CD4-positive, alpha-beta T cell treated with Interleukin-17A for 4 hours (primary cell): ENCODE measurements around the gene UXS1.
A peak's percentile ranks its signal among the peaks of the same experiment; 100 is the strongest.

ENCODE experiments used
- DNase-seq: peaks from one replicate; pipeline ENCODE4 v3.0.0-alpha.2; 2020; ENCODE audit warnings: mixed read lengths

The UXS1 gene

GRCh38 chr2:106187273-106187891 lies 6.7 kb downstream of the UXS1 start:
- no peak for DNase-seq

GRCh38 chr2:106185475-106186184 lies 8.5 kb downstream of the UXS1 start:
- DNase-seq = no peak

- DNase-seq = no peak
Observed at GRCh38 chr2:106184857-106185256, 9.2 kb downstream of the UXS1 start.

- no peak for DNase-seq
Observed at GRCh38 chr2:106184394-106184793, 9.7 kb downstream of the UXS1 start.

- no peak for DNase-seq
Observed at GRCh38 chr2:106183101-106183696, 10.9 kb downstream of the UXS1 start.

- DNase-seq = no peak
Observed at GRCh38 chr2:106181064-106181463, 13.0 kb downstream of the UXS1 start.

- no peak for DNase-seq
Observed at GRCh38 chr2:106180602-106181001, 13.5 kb downstream of the UXS1 start.

GRCh38 chr2:106178716-106179115 lies 15.4 kb downstream of the UXS1 start:
- no peak for DNase-seq

GRCh38 chr2:106177581-106177980 lies 16.5 kb downstream of the UXS1 start:
- no peak for DNase-seq

GRCh38 chr2:106176446-106177099 lies 17.5 kb downstream of the UXS1 start:
- no peak for DNase-seq

GRCh38 chr2:106175086-106175850 lies 18.8 kb downstream of the UXS1 start:
- DNase-seq = no peak

GRCh38 chr2:106174056-106174455 lies 20.0 kb downstream of the UXS1 start:
- no peak for DNase-seq

GRCh38 chr2:106172649-106173048 lies 21.5 kb downstream of the UXS1 start:
- DNase-seq = no peak

- DNase-seq = no peak
Observed at GRCh38 chr2:106168657-106169056, 25.4 kb downstream of the UXS1 start.

- DNase-seq = no peak
Observed at GRCh38 chr2:106167067-106167466, 27.0 kb downstream of the UXS1 start.

- no peak for DNase-seq
Observed at GRCh38 chr2:106165561-106165960, 28.5 kb downstream of the UXS1 start.

- DNase-seq = peak; percentile 32
Observed at GRCh38 chr2:106165029-106165428, 29.1 kb downstream of the UXS1 start.

- peak; percentile 21 for DNase-seq
Observed at GRCh38 chr2:106163948-106164545, 30.1 kb downstream of the UXS1 start.

GRCh38 chr2:106161938-106162820 lies 31.9 kb downstream of the UXS1 start:
- DNase-seq = no peak

- no peak for DNase-seq
Observed at GRCh38 chr2:106161341-106161740, 32.8 kb downstream of the UXS1 start.

- peak; percentile 72 for DNase-seq
Observed at GRCh38 chr2:106160786-106161261, 33.3 kb downstream of the UXS1 start.
